Daoy (cell line): ENCODE results near the gene CAPN15. TPM values are rescaled to one million over a fixed set of nuclear protein-coding genes. Genes with fewer than 3 reads are reported as not detected.

Experiments
- DNase-seq: peaks from one replicate; pipeline ENCODE4 v3.0.0-alpha.2; 2015; ENCODE audit warnings: low read depth
- total RNA-seq: library from RNA; depleted of rRNA; stranded (reverse); fragments of >200 nt; shearing (Covaris generic); gene quantifications from 2 replicates; pipeline ENCODE4 v1.2.3, GENCODE V29; 2014

Gene CAPN15
- total RNA-seq, 1 experiment from 2014 or later = 23.4 TPM

- no peak for DNase-seq
Observed at GRCh38 chr16:544517-544916, 17.0 kb downstream of the CAPN15 start.

GRCh38 chr16:546909-547770 is 19.6 kb downstream of the CAPN15 start:
- DNase-seq = peak; percentile 77

- DNase-seq = no peak
Observed at GRCh38 chr16:548586-548985, 21.1 kb downstream of the CAPN15 start.

GRCh38 chr16:549544-550263 is 22.2 kb downstream of the CAPN15 start:
- no peak for DNase-seq

GRCh38 chr16:551210-551609 is 23.7 kb downstream of the CAPN15 start:
- DNase-seq = no peak

GRCh38 chr16:552171-552570 is 24.7 kb downstream of the CAPN15 start:
- DNase-seq = no peak

GRCh38 chr16:553601-554296 is 26.2 kb downstream of the CAPN15 start:
- no peak for DNase-seq

- no peak for DNase-seq
Observed at GRCh38 chr16:554297-554621, 26.7 kb downstream of the CAPN15 start.

- peak; percentile 62 for DNase-seq
Observed at GRCh38 chr16:554640-555365, 27.3 kb downstream of the CAPN15 start.

- no peak for DNase-seq
Observed at GRCh38 chr16:555528-556473, 28.3 kb downstream of the CAPN15 start.

- no peak for DNase-seq
Observed at GRCh38 chr16:556474-557173, 29.1 kb downstream of the CAPN15 start.

GRCh38 chr16:557463-558297 is 30.2 kb downstream of the CAPN15 start:
- DNase-seq = no peak

GRCh38 chr16:558298-559020 is 30.9 kb downstream of the CAPN15 start:
- DNase-seq = no peak

GRCh38 chr16:559021-559380 is 31.5 kb downstream of the CAPN15 start:
- DNase-seq = no peak

GRCh38 chr16:559411-560203 is 32.1 kb downstream of the CAPN15 start:
- no peak for DNase-seq

GRCh38 chr16:560204-560700 is 32.7 kb downstream of the CAPN15 start, which contains the start of gene PRR35:
Gene PRR35, plus strand, starts transcription at chr16:560394. Its CDS starts 2,901 bp downstream, at chr16:563295.
- DNase-seq = no peak

- DNase-seq = no peak
Observed at GRCh38 chr16:560701-561412, 33.3 kb downstream of the CAPN15 start.
